NCI-H128 (cell line): ENCODE data around the gene APMAP.
"Not testable (repeated sequence)": the region's sequence is repeated elsewhere in the genome, so short reads cannot be mapped to it uniquely, and the experiment has no call there.

ENCODE experiments used
- DNase-seq: peaks from one replicate; lab custom pipeline; 2025; ENCODE audit not compliant: unreplicated experiment; lab: John Stamatoyannopoulos, UW

APMAP gene

GRCh38 chr20:25008388-25009217 is 16.1 kb upstream of the APMAP start:
- no peak for DNase-seq

GRCh38 chr20:25007491-25008305 is 15.1 kb upstream of the APMAP start:
- no peak for DNase-seq

- DNase-seq: no peak
These were observed 14.0 kb upstream of the APMAP start for GRCh38 chr20:25006431-25007167.

GRCh38 chr20:25005661-25006060 is 13.1 kb upstream of the APMAP start:
- no peak for DNase-seq

GRCh38 chr20:25005220-25005619 is 12.7 kb upstream of the APMAP start:
- DNase-seq: no peak

GRCh38 chr20:25003002-25003401 is 10.5 kb upstream of the APMAP start:
- DNase-seq: no peak

GRCh38 chr20:25001323-25001722 is 8.8 kb upstream of the APMAP start:
- not testable (repeated sequence) for DNase-seq

- no peak for DNase-seq
These were observed 7.8 kb upstream of the APMAP start for GRCh38 chr20:25000268-25000801.

- no peak for DNase-seq
These were observed 7.0 kb upstream of the APMAP start for GRCh38 chr20:24999568-24999967.

GRCh38 chr20:24998631-24999445 is 6.3 kb upstream of the APMAP start:
- no peak for DNase-seq

GRCh38 chr20:24998121-24998520 is 5.6 kb upstream of the APMAP start:
- DNase-seq: no peak

GRCh38 chr20:24996449-24997377 is 4.2 kb upstream of the APMAP start:
- no peak for DNase-seq

- DNase-seq: no peak
These were observed 3.3 kb upstream of the APMAP start for GRCh38 chr20:24995741-24996448.

GRCh38 chr20:24994470-24995368 is 2.2 kb upstream of the APMAP start:
- peak; percentile 55 for DNase-seq

- DNase-seq: no peak
These were observed 1.6 kb upstream of the APMAP start for GRCh38 chr20:24994186-24994465.

GRCh38 chr20:24993337-24994185 is 1.0 kb upstream of the APMAP start:
- DNase-seq: peak; percentile 10

GRCh38 chr20:24991897-24992486 is 559 bp downstream of the APMAP start:
- DNase-seq: no peak
